Hepatocyte (in vitro differentiated cells): Measurements from ENCODE around the gene ZCCHC3. TPM values are rescaled to one million over a fixed set of nuclear protein-coding genes. Genes with fewer than 3 reads are reported as not detected.

Experiments
- DNase-seq: peaks from one replicate; pipeline ENCODE4 v3.0.0-alpha.2; 2016; ENCODE audit warnings: low spot score
- H2AFZ ChIP-seq: fragments of 200-600 bp; sonication (generic); 2 replicates; pipeline ENCODE4 v1.6.0; 2016; ENCODE audit warnings: antibody characterized with exemption, mild to moderate bottlenecking
- H3K27ac ChIP-seq: fragments of 200-600 bp; sonication (generic); 2 replicates; pipeline ENCODE4 v1.5.1; 2016; ENCODE audit warnings: mild to moderate bottlenecking
- H3K27me3 ChIP-seq: fragments of 200-600 bp; sonication (generic); 2 replicates; pipeline ENCODE4 v1.6.1; 2016
- H3K36me3 ChIP-seq: fragments of 200-600 bp; sonication (generic); replicated peaks from 2 replicates; pipeline ENCODE4 v1.5.1; 2016; ENCODE audit warnings: low read depth; ENCODE audit not compliant: insufficient read depth
- H3K4me1 ChIP-seq: fragments of 200-600 bp; sonication (generic); 2 replicates; pipeline ENCODE4 v1.5.1; 2016; ENCODE audit warnings: mild to moderate bottlenecking, moderate library complexity; ENCODE audit not compliant: insufficient read depth
- H3K4me2 ChIP-seq: fragments of 200-600 bp; sonication (generic); 2 replicates; pipeline ENCODE4 v1.6.0; 2016
- H3K4me3 ChIP-seq: fragments of 200-600 bp; sonication (generic); 2 replicates; pipeline ENCODE4 v1.5.1; 2016; ENCODE audit warnings: mild to moderate bottlenecking
- H3K79me2 ChIP-seq: fragments of 200-600 bp; sonication (generic); 2 replicates; pipeline ENCODE4 v1.6.0; 2017; ENCODE audit warnings: mild to moderate bottlenecking
- H3K9me2 ChIP-seq: fragments of 200-600 bp; sonication (generic); replicated peaks from 2 replicates; pipeline ENCODE4 v1.6.0; 2017; ENCODE audit warnings: mild to moderate bottlenecking; ENCODE audit not compliant: insufficient read depth
- H3K9me3 ChIP-seq: fragments of 200-600 bp; sonication (generic); 2 replicates; pipeline ENCODE4 v1.5.1; 2016; ENCODE audit warnings: low read depth, mild to moderate bottlenecking
- H4K20me1 ChIP-seq: fragments of 200-600 bp; sonication (generic); 2 replicates; pipeline ENCODE4 v1.6.0; 2016; ENCODE audit warnings: mild to moderate bottlenecking; ENCODE audit not compliant: insufficient read depth, poor library complexity, severe bottlenecking
- EZH2 ChIP-seq: fragments of 200-600 bp; sonication (generic); IDR thresholded peaks from 2 replicates; pipeline ENCODE4 v1.6.1; 2016; ENCODE audit warnings: antibody characterized with exemption, mild to moderate bottlenecking, borderline replicate concordance
- EZH2phosphoT487 ChIP-seq: fragments of 200-600 bp; sonication (generic); IDR thresholded peaks from one replicate; pipeline ENCODE4 v1.6.1; 2018; ENCODE audit warnings: antibody characterized with exemption, mild to moderate bottlenecking, low read depth, moderate library complexity; ENCODE audit not compliant: unreplicated experiment, severe bottlenecking
- WGBS: methylation state at CpG from one replicate; pipeline ENCODE4 v1.1.6; 2016; ENCODE audit warnings: low lambda C conversion rate; ENCODE audit errors: missing lambda C conversion rate; 5-methylcytosine and 5-hydroxymethylcytosine counted together
- polyA plus RNA-seq: library from polyadenylated mRNA; unstranded; fragments of >200 nt; fragmentation: Nextera tagmentation; extraction: Ambion mirVana; gene quantifications from 2 replicates; pipeline ENCODE4 v1.2.1, GENCODE V29; 2016
- total RNA-seq: library from RNA; depleted of rRNA; stranded (reverse); fragments of >200 nt; gene quantifications from 2 replicates; pipeline ENCODE4 v1.2.3, GENCODE V29; 2014
- TF ChIP-seq, protein P1 (sequence below): fragments of 200-600 bp; sonication (generic); IDR thresholded peaks from 2 replicates; pipeline ENCODE4 v1.5.1; 2016; ENCODE audit warnings: antibody characterized with exemption, mild to moderate bottlenecking; ENCODE audit not compliant: poor library complexity

Gene ZCCHC3
- total and polyA plus RNA-seq, 2 experiments from 2014 or later = 27.4 to 29.0 TPM

DNA sequence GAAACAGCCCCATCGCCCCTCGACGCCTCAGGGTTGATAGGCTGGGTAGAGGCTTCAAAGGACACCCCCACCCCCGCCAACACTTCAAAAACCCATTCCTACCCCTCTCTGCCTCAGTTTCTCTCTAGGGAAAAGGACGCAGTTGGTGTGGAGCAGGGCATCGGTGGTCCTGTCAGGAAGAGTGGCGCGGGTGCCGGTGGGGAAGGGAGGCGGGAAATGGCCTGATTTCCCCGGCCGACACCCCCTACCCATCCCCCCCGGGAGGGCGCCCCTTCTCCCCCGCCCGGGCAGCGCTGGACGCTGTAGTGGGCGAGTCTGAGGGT is 49.9 kb downstream of the ZCCHC3 start:
- TF ChIP-seq, protein P1, sequence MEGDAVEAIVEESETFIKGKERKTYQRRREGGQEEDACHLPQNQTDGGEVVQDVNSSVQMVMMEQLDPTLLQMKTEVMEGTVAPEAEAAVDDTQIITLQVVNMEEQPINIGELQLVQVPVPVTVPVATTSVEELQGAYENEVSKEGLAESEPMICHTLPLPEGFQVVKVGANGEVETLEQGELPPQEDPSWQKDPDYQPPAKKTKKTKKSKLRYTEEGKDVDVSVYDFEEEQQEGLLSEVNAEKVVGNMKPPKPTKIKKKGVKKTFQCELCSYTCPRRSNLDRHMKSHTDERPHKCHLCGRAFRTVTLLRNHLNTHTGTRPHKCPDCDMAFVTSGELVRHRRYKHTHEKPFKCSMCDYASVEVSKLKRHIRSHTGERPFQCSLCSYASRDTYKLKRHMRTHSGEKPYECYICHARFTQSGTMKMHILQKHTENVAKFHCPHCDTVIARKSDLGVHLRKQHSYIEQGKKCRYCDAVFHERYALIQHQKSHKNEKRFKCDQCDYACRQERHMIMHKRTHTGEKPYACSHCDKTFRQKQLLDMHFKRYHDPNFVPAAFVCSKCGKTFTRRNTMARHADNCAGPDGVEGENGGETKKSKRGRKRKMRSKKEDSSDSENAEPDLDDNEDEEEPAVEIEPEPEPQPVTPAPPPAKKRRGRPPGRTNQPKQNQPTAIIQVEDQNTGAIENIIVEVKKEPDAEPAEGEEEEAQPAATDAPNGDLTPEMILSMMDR = no peak
- TF ChIP-seq EZH2phosphoT487 (no peak), EZH2 (no peak)
- WGBS = 0% methylated on average over 5 of the region's 19 CpGs

GRCh38 chr20:347640-348484 is 50.5 kb downstream of the ZCCHC3 start:
- peak overlapping the region; percentile 69 for H2AFZ ChIP-seq
- no peaks in the 10 kb centered on the region for H3K9me3 ChIP-seq
- no peaks in the 10 kb centered on the region for H4K20me1 ChIP-seq
- H3K9me2 ChIP-seq = no peaks in the 10 kb centered on the region
- H3K4me1 ChIP-seq = peaks cover 9% of the 10 kb centered on the region
- WGBS = 2% methylated on average over 24 of the region's 61 CpGs
- TF ChIP-seq EZH2phosphoT487 = no peak
- TF ChIP-seq EZH2 = no peak
- TF ChIP-seq, protein P1 = no peak
- peak; percentile 99 for DNase-seq
- H3K36me3 ChIP-seq = no peaks in the 10 kb centered on the region
- no peaks in the 10 kb centered on the region for H3K27me3 ChIP-seq
- peak overlapping the region; percentile 99 for H3K27ac ChIP-seq
- H3K4me3 ChIP-seq = peak overlapping the region; percentile 85
- peaks cover 29% of the 10 kb centered on the region for H3K79me2 ChIP-seq
- peak overlapping the region; percentile 93 for H3K4me2 ChIP-seq

More for the DNA sequence above, 49.9 kb downstream of the ZCCHC3 start:
- no peak for DNase-seq
- H3K4me1 ChIP-seq = peaks cover 9% of the 10 kb centered on the region
- peak overlapping the region; percentile 93 for H3K4me2 ChIP-seq
- H3K27me3 ChIP-seq = no peaks in the 10 kb centered on the region
- no peaks in the 10 kb centered on the region for H4K20me1 ChIP-seq
- peak overlapping the region; percentile 99 for H3K27ac ChIP-seq
- H3K4me3 ChIP-seq = peak overlapping the region; percentile 85
- no peaks in the 10 kb centered on the region for H3K9me2 ChIP-seq
- peak overlapping the region; percentile 32 for H2AFZ ChIP-seq
- no peaks in the 10 kb centered on the region for H3K36me3 ChIP-seq
- H3K9me3 ChIP-seq = no peaks in the 10 kb centered on the region
- peaks cover 29% of the 10 kb centered on the region for H3K79me2 ChIP-seq

DNA sequence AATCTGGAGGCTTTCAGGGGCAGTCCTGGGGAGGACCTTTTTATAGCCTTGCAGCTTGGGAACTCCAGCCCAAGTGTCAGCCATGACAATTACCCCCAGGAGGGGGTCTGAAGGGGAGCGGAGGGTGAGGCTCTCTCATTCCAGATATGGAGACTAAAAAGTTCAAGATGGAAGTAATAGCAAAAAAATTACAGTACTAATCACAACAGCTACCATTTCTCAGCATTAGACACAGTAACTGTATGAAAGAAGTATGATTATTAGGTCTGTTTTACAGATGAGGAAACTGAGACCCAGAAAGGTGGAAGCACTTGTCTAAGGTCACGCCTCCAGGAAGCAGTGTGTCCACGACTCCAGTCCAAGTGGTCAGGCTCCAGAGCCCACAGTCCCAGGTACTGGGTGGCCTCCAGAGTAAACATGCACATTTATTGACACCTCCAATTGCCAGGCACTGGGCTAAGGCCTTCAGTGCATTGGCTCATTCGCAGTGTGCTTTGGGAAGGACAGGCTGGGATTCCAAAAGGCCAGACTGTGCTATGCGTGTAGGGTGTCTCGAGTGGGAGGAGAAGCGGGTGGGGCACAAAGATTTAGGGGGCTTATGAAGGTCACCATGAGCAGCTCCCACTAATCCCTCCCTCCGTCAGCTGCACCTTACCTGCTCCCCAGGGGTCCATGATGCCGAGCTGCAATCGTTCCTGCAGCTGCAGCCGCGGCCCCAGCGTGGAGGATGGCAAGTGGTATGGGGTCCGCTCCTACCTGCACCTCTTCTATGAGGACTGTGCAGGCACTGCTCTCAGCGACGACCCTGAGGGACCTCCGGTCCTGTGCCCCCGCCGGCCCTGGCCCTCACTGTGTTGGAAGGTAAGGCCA is 51.8 kb downstream of the ZCCHC3 start:
- Histone ChIP-seq H3K4me1 (peaks cover 9% of the 10 kb centered on the region), H3K27me3 (no peaks in the 10 kb centered on the region), H3K9me3 (no peaks in the 10 kb centered on the region), H2AFZ (no peak overlapping the region), H3K4me3 (peak overlapping the region; percentile 43), H4K20me1 (no peaks in the 10 kb centered on the region), H3K27ac (peak overlapping the region; percentile 99), H3K79me2 (peaks cover 26% of the 10 kb centered on the region), H3K4me2 (peak overlapping the region; percentile 93), H3K36me3 (no peaks in the 10 kb centered on the region), H3K9me2 (no peaks in the 10 kb centered on the region)
- 94% methylated on average over 19 of the region's 19 CpGs for WGBS
- no peak for DNase-seq
- TF ChIP-seq EZH2 (no peak), EZH2phosphoT487 (no peak)
- TF ChIP-seq, protein P1 = no peak

Other genes starting within 250 kb of the ZCCHC3 start
- not detected in 2 replicates for gene DEFB125, start 209.9 kb upstream of the ZCCHC3 start, total RNA-seq
- gene DEFB125, start 209.9 kb upstream of the ZCCHC3 start, polyA plus RNA-seq = not detected in 2 replicates
- gene DEFB126, start 155.0 kb upstream of the ZCCHC3 start, total RNA-seq = not detected in 2 replicates
- not detected in 2 replicates for gene DEFB126, start 155.0 kb upstream of the ZCCHC3 start, polyA plus RNA-seq
- gene DEFB127, start 140.1 kb upstream of the ZCCHC3 start, total RNA-seq = not detected in 2 replicates
- not detected in 2 replicates for gene DEFB127, start 140.1 kb upstream of the ZCCHC3 start, polyA plus RNA-seq
- not detected in 2 replicates for gene DEFB128, start 107.9 kb upstream of the ZCCHC3 start, total RNA-seq
- gene DEFB128, start 107.9 kb upstream of the ZCCHC3 start, polyA plus RNA-seq = not detected in 2 replicates
- gene DEFB129, start 70.3 kb upstream of the ZCCHC3 start, total RNA-seq = not detected in 2 replicates
- not detected in 2 replicates for gene DEFB129, start 70.3 kb upstream of the ZCCHC3 start, polyA plus RNA-seq
- not detected in 2 replicates for gene DEFB132, start 39.8 kb upstream of the ZCCHC3 start, total RNA-seq
- gene DEFB132, start 39.8 kb upstream of the ZCCHC3 start, polyA plus RNA-seq = not detected in 2 replicates
- 2.9 and 3.5 TPM in 2 replicates for gene C20orf96, start 6.8 kb upstream of the ZCCHC3 start, total RNA-seq
- gene C20orf96, start 6.8 kb upstream of the ZCCHC3 start, polyA plus RNA-seq = 10.6 and 14.0 TPM in 2 replicates
- 6.3 and 6.9 TPM in 2 replicates for gene SOX12, start 28.0 kb downstream of the ZCCHC3 start, total RNA-seq
- gene SOX12, start 28.0 kb downstream of the ZCCHC3 start, polyA plus RNA-seq = 15.4 and 16.2 TPM in 2 replicates
- gene NRSN2, start 49.5 kb downstream of the ZCCHC3 start, total RNA-seq = 29.8 and 32.0 TPM in 2 replicates
- gene NRSN2, start 49.5 kb downstream of the ZCCHC3 start, polyA plus RNA-seq = 65.3 and 68.1 TPM in 2 replicates
- 39.2 and 47.5 TPM in 2 replicates for gene TRIB3, start 83.2 kb downstream of the ZCCHC3 start, total RNA-seq
- gene TRIB3, start 83.2 kb downstream of the ZCCHC3 start, polyA plus RNA-seq = 43.7 and 45.9 TPM in 2 replicates
- 56.8 and 76.4 TPM in 2 replicates for gene RBCK1, start 110.7 kb downstream of the ZCCHC3 start, total RNA-seq
- 80.8 and 90.1 TPM in 2 replicates for gene RBCK1, start 110.7 kb downstream of the ZCCHC3 start, polyA plus RNA-seq
- 29.3 and 32.8 TPM in 2 replicates for gene TBC1D20, start 165.0 kb downstream of the ZCCHC3 start, total RNA-seq
- 33.9 and 35.8 TPM in 2 replicates for gene TBC1D20, start 165.0 kb downstream of the ZCCHC3 start, polyA plus RNA-seq
- 157 and 173 TPM in 2 replicates for gene CSNK2A1, start 246.2 kb downstream of the ZCCHC3 start, total RNA-seq
- 63.9 and 65.6 TPM in 2 replicates for gene CSNK2A1, start 246.2 kb downstream of the ZCCHC3 start, polyA plus RNA-seq